Measurements from ENCODE around the gene EBF3.

Gene EBF3

DNA sequence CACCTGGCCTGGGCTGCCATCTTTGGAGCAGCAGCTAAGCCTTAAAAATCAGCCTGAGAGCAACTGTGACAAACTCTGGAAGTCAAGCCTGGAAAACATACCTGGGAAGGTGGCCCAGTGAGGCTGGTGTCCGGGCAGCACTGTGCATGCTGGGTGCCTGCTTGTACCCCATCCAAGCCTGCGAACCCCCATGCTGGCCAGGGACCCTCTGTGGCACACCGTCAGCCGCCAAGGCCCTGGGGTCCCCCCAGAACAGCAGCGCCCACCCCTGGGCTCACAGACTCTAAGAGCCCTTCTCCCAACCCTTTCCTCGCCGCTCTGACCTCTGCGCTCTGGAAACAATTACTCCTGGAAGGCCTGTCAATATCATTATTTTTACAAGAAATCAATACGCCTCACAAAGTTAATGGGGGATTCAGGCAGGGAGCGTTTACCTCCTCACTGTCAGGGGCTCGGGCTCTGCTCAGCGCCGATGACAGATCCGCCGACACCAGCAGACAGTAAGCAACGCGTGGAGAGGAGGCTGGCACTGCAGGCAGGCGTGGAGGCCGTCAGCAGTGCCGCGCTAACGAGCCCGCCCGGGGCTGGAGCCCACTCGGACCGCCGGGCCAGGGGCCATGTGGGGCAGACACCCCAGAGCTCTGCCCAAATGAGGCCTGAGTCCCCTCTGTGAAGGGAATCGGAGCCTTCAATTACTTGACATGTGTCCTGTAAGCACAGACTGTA lies 54.4 kb downstream of the EBF3 start:
- DNase-seq (ENCODE audit: low read depth): no peak

GRCh38 chr10:129909080-129909479 lies 55.0 kb downstream of the EBF3 start:
- DNase-seq (ENCODE audit: low read depth): no peak

GRCh38 chr10:129908406-129908805 lies 55.7 kb downstream of the EBF3 start:
- no peak for DNase-seq (ENCODE audit: low read depth)

GRCh38 chr10:129905553-129905952 lies 58.5 kb downstream of the EBF3 start:
- no peak for DNase-seq (ENCODE audit: low read depth)

DNA sequence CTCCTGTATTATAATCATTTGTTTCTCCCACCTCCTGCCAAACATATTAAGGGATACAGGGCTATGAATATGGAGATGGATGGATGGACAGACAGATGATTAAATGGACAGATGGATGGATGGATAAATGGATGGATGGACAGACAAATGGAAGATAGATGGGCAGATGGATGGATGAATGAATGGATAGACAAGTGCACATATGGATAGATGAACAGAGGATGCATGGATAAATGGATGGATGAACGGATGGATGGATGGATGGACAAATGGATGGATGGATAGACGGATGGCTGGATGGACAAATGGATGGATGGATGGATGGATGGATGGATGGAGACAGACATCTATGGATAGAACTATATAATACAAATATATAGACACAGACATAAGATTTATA lies 59.8 kb downstream of the EBF3 start:
- DNase-seq (ENCODE audit: low read depth): no peak

GRCh38 chr10:129901389-129902006 lies 62.6 kb downstream of the EBF3 start:
- DNase-seq (ENCODE audit: low read depth): no peak

DNA sequence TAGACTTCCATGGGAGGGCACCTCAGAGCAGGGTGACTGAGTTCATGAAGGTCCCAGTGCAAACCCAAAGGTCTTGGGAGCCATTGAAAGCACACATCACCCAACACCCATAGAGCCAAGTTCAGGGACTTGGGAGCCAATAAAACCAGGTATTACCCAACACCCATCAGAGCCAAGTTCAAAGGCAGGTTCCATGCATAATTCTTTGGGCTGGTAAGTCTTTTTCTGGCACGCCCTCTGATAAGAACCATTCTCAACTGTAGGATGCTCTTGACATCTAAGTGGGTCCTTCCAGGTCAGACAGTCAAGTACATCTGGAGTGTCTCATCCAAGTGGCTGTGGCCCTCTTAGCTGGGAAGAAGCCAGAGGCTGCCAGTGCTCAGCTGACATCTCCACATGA lies 63.2 kb downstream of the EBF3 start:
- no peak for DNase-seq (ENCODE audit: low read depth)

GRCh38 chr10:129899276-129900130 lies 64.6 kb downstream of the EBF3 start:
- DNase-seq (ENCODE audit: low read depth): no peak

GRCh38 chr10:129898706-129899268 lies 65.3 kb downstream of the EBF3 start:
- DNase-seq (ENCODE audit: low read depth): no peak

DNA sequence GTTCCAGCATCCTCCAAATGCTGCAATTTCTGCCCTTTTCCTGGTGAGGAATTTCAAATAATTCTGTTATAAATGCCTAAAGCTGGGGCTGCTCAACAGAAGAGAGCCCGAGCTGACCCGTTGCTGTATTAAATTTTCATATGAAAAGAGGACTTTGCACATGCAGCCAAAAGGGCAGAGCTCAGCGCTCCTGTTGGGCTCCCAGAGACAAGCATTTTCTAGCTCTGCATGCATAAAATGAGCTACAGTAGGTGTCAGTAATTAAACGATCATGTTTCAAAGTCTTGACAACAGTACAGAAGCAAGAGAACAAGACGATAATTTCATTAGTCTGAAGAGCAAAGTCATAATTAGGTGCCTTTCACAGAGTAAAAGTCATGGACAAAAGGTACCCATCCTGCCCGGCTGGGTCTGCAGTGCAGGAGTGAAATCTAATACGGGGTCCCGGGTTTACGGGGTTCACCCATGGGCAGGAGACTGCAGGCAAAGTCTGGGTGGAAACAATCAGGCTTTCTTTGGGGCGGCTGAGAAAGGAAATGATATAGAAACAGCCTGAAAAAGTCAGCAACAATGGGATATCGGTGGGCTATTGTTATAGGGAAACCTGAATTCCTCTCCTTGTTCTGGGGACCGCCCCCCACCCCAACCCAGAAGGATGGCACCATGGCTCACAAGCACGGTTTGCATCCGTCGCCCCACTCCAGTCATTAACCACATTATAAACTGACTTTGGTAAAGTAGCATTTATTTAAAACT lies 66.0 kb downstream of the EBF3 start:
- no peak for DNase-seq (ENCODE audit: low read depth)

DNA sequence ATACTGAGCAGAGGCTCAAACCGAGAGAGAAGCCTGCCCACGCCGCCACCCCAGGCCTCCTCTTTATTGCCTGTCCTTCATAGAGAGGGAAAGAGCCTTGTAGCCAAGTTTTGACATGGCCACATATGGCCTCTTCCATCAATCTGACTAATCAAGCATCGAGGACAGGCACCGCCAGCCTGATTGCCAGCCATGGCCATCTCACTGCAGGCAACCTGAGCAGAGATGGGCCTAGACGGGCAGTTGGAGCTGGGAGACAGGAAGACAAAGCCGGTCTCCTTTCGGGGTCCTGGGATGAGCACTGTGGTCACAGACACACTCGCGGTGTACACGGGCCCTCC lies 67.2 kb downstream of the EBF3 start:
- DNase-seq (ENCODE audit: low read depth): no peak

DNA sequence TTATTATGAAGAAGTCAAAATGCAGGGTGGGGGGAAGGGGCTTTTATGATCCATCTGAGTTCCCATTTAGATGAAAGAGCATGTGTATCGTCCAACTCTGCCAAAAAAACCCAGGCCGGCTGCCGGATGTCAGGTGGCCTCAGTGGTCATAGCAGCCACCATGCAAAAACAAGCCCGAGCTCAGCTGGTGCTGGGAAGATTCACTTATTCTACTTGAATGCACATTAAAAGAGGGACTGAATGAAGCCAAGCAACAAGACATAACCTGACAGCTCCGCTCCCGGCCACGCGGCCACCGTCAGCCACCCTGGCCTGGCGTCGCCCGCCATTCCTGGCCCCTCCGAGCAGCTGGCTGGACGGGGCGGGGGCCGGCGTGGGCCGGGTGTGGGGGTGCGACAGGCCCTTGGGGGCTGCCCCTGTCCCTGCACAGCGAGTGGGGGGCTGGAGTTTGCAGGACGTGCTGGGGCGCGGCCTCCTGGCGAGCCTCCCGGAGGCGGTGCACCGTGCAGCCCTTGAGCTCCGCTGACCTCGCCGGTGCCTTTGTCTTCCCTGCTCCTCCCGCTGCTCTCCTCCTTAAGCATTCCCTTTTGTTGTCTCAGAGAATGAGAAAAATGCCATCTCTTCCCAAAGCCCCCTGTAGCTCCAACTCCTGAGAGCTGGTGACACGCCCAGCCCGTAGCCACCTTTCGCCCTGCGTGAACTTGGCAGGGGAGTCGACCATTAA lies 67.8 kb downstream of the EBF3 start:
- DNase-seq (ENCODE audit: low read depth): no peak

DNA sequence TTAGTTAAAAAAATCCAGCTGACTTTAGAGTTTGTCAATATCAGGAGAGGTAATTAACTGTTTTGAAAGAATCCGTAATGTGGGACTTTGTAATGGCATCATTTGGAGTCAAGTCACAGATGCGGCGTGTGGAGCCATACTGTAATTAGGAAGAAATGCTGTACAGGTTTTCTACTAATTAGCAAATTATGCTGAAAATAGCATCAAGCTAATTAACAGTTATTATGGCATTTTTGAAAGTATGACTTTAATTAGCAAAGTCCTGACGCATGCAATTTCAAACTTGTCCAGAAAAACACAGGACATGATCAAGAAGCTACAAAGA lies 68.3 kb downstream of the EBF3 start:
- DNase-seq (ENCODE audit: low read depth): no peak

- no peak for DNase-seq (ENCODE audit: low read depth)
Measured at GRCh38 chr10:129894698-129895097, 69.4 kb downstream of the EBF3 start.

GRCh38 chr10:129893104-129894089 lies 70.7 kb downstream of the EBF3 start:
- DNase-seq (ENCODE audit: low read depth): no peak

DNA sequence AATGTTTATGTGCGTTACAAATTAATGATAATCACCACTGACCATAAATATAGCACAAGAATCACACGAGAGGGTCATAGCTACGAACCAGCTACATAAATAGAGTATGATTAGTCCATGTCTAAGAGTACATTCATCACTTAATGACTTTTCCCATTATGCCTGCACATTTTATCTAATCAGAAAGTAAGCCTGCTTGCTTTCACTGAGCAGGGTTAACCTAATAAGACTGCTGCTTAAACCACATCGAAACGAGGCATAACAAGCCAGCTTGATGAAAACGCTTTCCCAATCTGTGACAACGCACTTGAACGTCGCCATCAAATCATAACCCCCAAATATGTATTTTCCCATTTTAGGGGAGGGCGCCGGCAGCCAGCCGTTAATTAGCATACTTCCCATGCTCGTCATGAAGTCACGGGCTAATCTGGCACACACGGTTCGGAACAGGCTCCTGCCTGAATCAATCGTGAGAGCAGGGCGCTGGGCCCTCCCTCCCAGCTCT lies 71.5 kb downstream of the EBF3 start:
- DNase-seq (ENCODE audit: low read depth): no peak

- DNase-seq (ENCODE audit: low read depth): no peak
Measured at GRCh38 chr10:129891806-129892205, 72.3 kb downstream of the EBF3 start.

DNA sequence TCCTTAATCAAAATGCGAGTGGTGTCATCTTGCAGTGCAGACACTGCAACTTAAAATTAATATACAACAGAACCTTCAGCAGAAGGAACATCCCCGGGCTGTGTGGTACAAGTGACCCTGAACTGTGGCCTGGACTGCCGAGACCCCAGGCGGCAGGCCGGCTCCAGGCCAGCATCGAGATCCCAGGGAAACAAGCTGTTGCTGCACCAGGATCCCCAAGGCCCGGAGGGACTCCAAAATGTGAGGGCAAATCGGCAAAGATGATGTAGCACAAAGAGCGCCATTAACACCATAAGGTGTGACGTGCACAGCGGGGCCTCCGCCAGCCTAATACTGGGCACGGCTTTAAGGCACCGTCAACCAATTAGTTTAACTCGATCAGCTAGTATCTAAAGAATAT lies 73.9 kb downstream of the EBF3 start:
- DNase-seq (ENCODE audit: low read depth): no peak

DNA sequence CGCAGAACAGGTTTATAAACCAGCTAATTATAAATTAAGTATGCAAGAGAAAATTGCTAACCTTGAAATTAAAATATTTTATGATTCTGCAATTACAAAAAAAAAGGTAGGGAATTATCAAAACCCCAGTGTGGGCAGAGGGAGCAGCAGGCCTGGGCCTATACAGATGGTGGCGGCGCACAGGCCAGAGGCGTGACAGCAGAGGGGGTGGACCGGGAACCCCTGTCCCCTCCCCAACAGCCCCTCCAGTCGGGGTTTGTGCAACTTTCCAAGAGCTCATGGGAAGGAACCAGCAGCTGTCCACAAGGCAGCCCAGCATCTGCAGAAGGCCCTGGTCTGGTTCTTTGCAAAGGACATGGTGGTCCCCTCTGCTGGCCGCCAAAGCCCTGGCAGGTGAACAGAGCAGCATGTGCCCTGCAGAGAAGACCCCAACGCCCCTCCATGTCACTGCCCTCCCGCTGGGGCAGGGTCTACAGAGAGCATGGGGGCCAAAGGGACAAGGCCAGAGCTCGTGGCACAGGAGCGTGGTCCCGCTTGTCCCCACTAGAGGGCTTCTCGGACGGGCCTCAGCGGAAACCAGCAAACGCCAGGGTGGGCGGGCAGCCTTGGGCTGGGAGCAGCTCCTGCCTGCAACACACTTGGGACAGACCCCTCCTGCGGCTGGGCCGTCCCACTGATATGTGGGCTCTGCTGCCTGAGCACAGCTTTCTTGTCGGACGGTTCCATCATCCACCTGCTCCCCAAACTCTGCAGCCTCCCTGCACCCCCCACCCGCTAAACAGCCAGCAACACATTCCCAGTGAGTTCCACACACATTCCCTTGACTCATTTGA lies 75.1 kb downstream of the EBF3 start:
- DNase-seq (ENCODE audit: low read depth): no peak

All from HS-27A (cell line).